H9 (cell line): Measurements from ENCODE around the gene OSBPL8. TPM values are rescaled to one million over a fixed set of nuclear protein-coding genes. Genes with fewer than 3 reads are reported as not detected.

Source experiments
- DNase-seq: peaks from one replicate; pipeline ENCODE4 v3.0.0-alpha.2; 2017
- H2AFZ ChIP-seq: one replicate; pipeline ENCODE4 v1.6.1; 2013; ENCODE audit warnings: mild to moderate bottlenecking, low read length, control low read depth, moderate library complexity
- H2AK5ac ChIP-seq: 2 replicates; pipeline ENCODE4 v1.6.1; 2013; ENCODE audit warnings: low read length, control low read depth, mixed read lengths; ENCODE audit not compliant: insufficient read length
- H2BK120ac ChIP-seq: one replicate; pipeline ENCODE4 v1.6.1; 2013; ENCODE audit warnings: low read depth, mild to moderate bottlenecking, low read length, control low read depth, inconsistent platforms; ENCODE audit not compliant: poor library complexity, severe bottlenecking
- H2BK12ac ChIP-seq: 2 replicates; pipeline ENCODE4 v1.6.1; 2013; ENCODE audit warnings: low read length, control low read depth, mixed read lengths, low read depth; ENCODE audit not compliant: insufficient read length
- H2BK15ac ChIP-seq: 2 replicates; pipeline ENCODE4 v1.6.1; 2013; ENCODE audit warnings: low read depth, low read length, control low read depth
- H2BK20ac ChIP-seq: one replicate; pipeline ENCODE4 v1.6.1; 2013; ENCODE audit warnings: low read depth, mild to moderate bottlenecking, low read length, control low read depth, inconsistent platforms; ENCODE audit not compliant: poor library complexity, severe bottlenecking
- H2BK5ac ChIP-seq: 2 replicates; pipeline ENCODE4 v1.6.1; 2013; ENCODE audit warnings: low read length, control low read depth, mixed read lengths; ENCODE audit not compliant: insufficient read length
- H3K14ac ChIP-seq: 2 replicates; pipeline ENCODE4 v1.6.1; 2013; ENCODE audit warnings: low read length, control low read depth; ENCODE audit not compliant: insufficient read depth
- H3K18ac ChIP-seq: 2 replicates; pipeline ENCODE4 v1.6.1; 2013; ENCODE audit warnings: low read depth, mild to moderate bottlenecking, mixed read lengths, low read length, control low read depth; ENCODE audit not compliant: insufficient read length
- H3K23ac ChIP-seq: 2 replicates; pipeline ENCODE4 v1.6.1; 2013; ENCODE audit warnings: low read length, control low read depth, mixed read lengths, low read depth; ENCODE audit not compliant: insufficient read length
- H3K23me2 ChIP-seq: 2 replicates; pipeline ENCODE4 v1.6.1; 2013; ENCODE audit warnings: low read depth, mild to moderate bottlenecking, mixed read lengths, low read length, control low read depth; ENCODE audit not compliant: insufficient read length, poor library complexity, severe bottlenecking
- H3K27ac ChIP-seq: 2 replicates; pipeline ENCODE4 v1.5.1; 2013; ENCODE audit warnings: low read length, control low read depth, mixed read lengths, low read depth; ENCODE audit not compliant: insufficient read length
- H3K27me3 ChIP-seq: 2 replicates; pipeline ENCODE4 v1.6.1; 2013; ENCODE audit warnings: low read length, control low read depth, inconsistent platforms; ENCODE audit not compliant: insufficient read depth
- H3K4ac ChIP-seq: 2 replicates; pipeline ENCODE4 v1.6.1; 2013; ENCODE audit warnings: low read depth, mild to moderate bottlenecking, control low read depth, inconsistent platforms, low read length, moderate library complexity
- H3K4me1 ChIP-seq: 2 replicates; pipeline ENCODE4 v1.6.1; 2013; ENCODE audit warnings: low read length, control low read depth, inconsistent platforms; ENCODE audit not compliant: insufficient read depth
- H3K4me2 ChIP-seq: 2 replicates; pipeline ENCODE4 v1.6.1; 2013; ENCODE audit warnings: low read length, control low read depth, mixed read lengths; ENCODE audit not compliant: insufficient read length, insufficient read depth
- H3K56ac ChIP-seq: 2 replicates; pipeline ENCODE4 v1.6.1; 2013; ENCODE audit warnings: low read depth, mild to moderate bottlenecking, mixed read lengths, low read length, control low read depth; ENCODE audit not compliant: insufficient read length
- H3K79me1 ChIP-seq: 2 replicates; pipeline ENCODE4 v1.6.1; 2013; ENCODE audit warnings: low read depth, mild to moderate bottlenecking, moderate library complexity, low read length, control low read depth, inconsistent platforms; ENCODE audit not compliant: insufficient read depth, poor library complexity, severe bottlenecking
- H3K79me2 ChIP-seq: 2 replicates; pipeline ENCODE4 v1.6.1; 2013; ENCODE audit warnings: low read length, control low read depth, inconsistent platforms; ENCODE audit not compliant: insufficient read depth
- H3K9ac ChIP-seq: 2 replicates; pipeline ENCODE4 v1.6.1; 2013; ENCODE audit warnings: low read length, control low read depth, mixed read lengths; ENCODE audit not compliant: insufficient read length; ENCODE audit errors: extremely low read depth
- H3K9me3 ChIP-seq: one replicate; pipeline ENCODE4 v1.6.1; 2013; ENCODE audit warnings: low read depth, low read length, inconsistent platforms; ENCODE audit not compliant: control insufficient read depth
- H3T11ph ChIP-seq: one replicate; pipeline ENCODE4 v1.6.1; 2013; ENCODE audit warnings: mild to moderate bottlenecking, low read length, control low read depth, inconsistent platforms
- H4K20me1 ChIP-seq: one replicate; pipeline ENCODE4 v1.6.1; 2013; ENCODE audit not compliant: control insufficient read depth, insufficient read length, insufficient read depth
- H4K5ac ChIP-seq: 2 replicates; pipeline ENCODE4 v1.6.1; 2013; ENCODE audit warnings: low read depth, mild to moderate bottlenecking, mixed read lengths, low read length, control low read depth; ENCODE audit not compliant: insufficient read length
- H4K8ac ChIP-seq: replicated peaks from 2 replicates; pipeline ENCODE4 v1.6.1; 2013; ENCODE audit warnings: low read length, control low read depth, mixed read lengths, low read depth; ENCODE audit not compliant: insufficient read length
- H4K91ac ChIP-seq: 2 replicates; pipeline ENCODE4 v1.6.1; 2013; ENCODE audit warnings: low read depth, mild to moderate bottlenecking, moderate library complexity, mixed read lengths, low read length, control low read depth; ENCODE audit not compliant: insufficient read length
- H3K27ac Mint-ChIP-seq, 3 experiments: 2 replicates in 2 of 3; 3 replicates in 1 of 3; pipeline ENCODE4 v1.8.0; 2020 to 2021; ENCODE audit warnings: mixed read lengths in 3 of 3, mild to moderate bottlenecking in 1 of 3, moderate library complexity in 1 of 3
- H3K27me3 Mint-ChIP-seq: 2 replicates; pipeline ENCODE4 v1.8.0; 2021; ENCODE audit warnings: low read depth, mild to moderate bottlenecking, moderate library complexity, mixed read lengths
- H3K36me3 Mint-ChIP-seq, 3 experiments: 2 replicates in 2 of 3; 3 replicates in 1 of 3; pipeline ENCODE4 v1.8.0; 2020 to 2021; ENCODE audit warnings: low read depth in 3 of 3, mixed read lengths in 3 of 3; ENCODE audit not compliant: insufficient read depth in 1 of 3
- H3K4me1 Mint-ChIP-seq, 2 experiments: 2 replicates each; pipeline ENCODE4 v1.8.0; 2020; ENCODE audit warnings: mixed read lengths in 2 of 2
- H3K4me3 Mint-ChIP-seq, 2 experiments: 2 replicates in 1 of 2; 3 replicates in 1 of 2; pipeline ENCODE4 v1.8.0; 2020 to 2021; ENCODE audit warnings: mild to moderate bottlenecking in 2 of 2, mixed read lengths in 2 of 2, moderate library complexity in 1 of 2
- H3K9me3 Mint-ChIP-seq, 2 experiments: 2 replicates in 1 of 2; 3 replicates in 1 of 2; pipeline ENCODE4 v1.8.0; 2020; ENCODE audit warnings: mild to moderate bottlenecking in 2 of 2, mixed read lengths in 2 of 2, moderate library complexity in 1 of 2
- WGBS: extraction: QIAGEN DNeasy Blood & Tissue Kit; methylation state at CpG from one replicate; pipeline ENCODE4 v1.1.7; 2013; ENCODE audit warnings: missing lambda C conversion rate, low lambda C conversion rate, mixed read lengths; ENCODE audit not compliant: insufficient read length; ENCODE audit errors: extremely low coverage; 5-methylcytosine and 5-hydroxymethylcytosine counted together
- total RNA-seq: library from RNA; stranded (reverse); gene quantifications from 2 replicates; pipeline ENCODE4 v1.2.1, GENCODE V29; 2021
- TF ChIP-seq, protein P1 (sequence below): fragments of 200-600 bp; sonication (generic); conservative IDR thresholded peaks from 3 replicates; pipeline ENCODE4 v1.8.0; 2021; ENCODE audit warnings: antibody characterized with exemption, mild to moderate bottlenecking

OSBPL8 gene
- total RNA-seq, 1 experiment from 2014 or later = 61.2 TPM

DNA sequence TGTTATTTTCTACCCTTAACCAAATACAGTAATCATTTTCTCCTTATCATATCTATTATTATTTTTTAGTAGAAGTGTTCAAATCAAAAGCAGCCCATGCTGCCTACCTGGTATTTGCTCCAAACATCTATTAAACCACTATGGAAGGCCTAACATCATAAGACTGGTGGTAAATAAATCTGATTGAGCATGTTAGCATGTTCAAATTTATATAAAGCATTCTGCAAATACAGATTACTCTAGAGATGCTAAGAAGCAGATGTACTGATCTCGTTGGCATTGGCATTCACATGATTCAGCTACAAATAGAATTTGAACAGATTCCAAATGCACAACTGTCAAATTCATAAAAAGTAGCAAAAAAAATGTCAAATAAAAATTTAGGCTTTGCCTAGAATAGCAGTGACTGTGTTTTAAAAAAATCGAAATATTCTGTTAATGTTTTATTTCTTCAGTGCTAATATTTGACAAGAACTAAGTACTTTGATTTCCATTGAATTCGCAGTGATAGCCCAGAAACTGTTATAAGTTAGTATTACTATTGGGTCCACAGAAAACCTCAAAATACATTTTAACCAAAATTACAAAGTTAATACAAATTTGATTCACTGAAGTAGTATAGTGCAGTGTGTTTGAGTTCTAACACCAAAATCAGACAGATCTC lies 9.4 kb upstream of the OSBPL8 start:
- H3T11ph ChIP-seq = no peak overlapping the region
- H3K4me1 ChIP-seq = no peaks in the 10 kb centered on the region
- H2AFZ ChIP-seq = no peak overlapping the region
- WGBS = no CpG with 5 or more reads among the region's 3 CpGs
- H3K4ac ChIP-seq = no peak overlapping the region
- no peak overlapping the region for H3K9ac ChIP-seq
- H2BK15ac ChIP-seq = no peak overlapping the region
- H4K8ac ChIP-seq = no peak overlapping the region
- no peak overlapping the region for H3K4me2 ChIP-seq
- H2BK5ac ChIP-seq = no peak overlapping the region
- DNase-seq = no peak
- Mint-ChIP-seq H3K9me3 (peaks cover 16 to 17% of the 10 kb centered on the region in 2 experiments), H3K27me3 (no peaks in the 10 kb centered on the region), H3K36me3 (peaks cover 7 to 15% (median 10%) of the 10 kb centered on the region in 3 experiments), H3K4me1 (no peaks in the 10 kb centered on the region), H3K4me3 (no peak overlapping the region), H3K27ac (no peak overlapping the region)
- H3K79me1 ChIP-seq = no peaks in the 10 kb centered on the region
- H4K5ac ChIP-seq = no peak overlapping the region
- H3K23ac ChIP-seq = no peak overlapping the region
- H4K20me1 ChIP-seq = no peaks in the 10 kb centered on the region
- no peak overlapping the region for H4K91ac ChIP-seq
- no peak overlapping the region for H3K56ac ChIP-seq
- no peak overlapping the region for H2BK12ac ChIP-seq
- H3K23me2 ChIP-seq = no peaks in the 10 kb centered on the region
- no peak overlapping the region for H3K14ac ChIP-seq
- no peaks in the 10 kb centered on the region for H3K27me3 ChIP-seq
- H3K18ac ChIP-seq = no peak overlapping the region
- TF ChIP-seq, protein P1, sequence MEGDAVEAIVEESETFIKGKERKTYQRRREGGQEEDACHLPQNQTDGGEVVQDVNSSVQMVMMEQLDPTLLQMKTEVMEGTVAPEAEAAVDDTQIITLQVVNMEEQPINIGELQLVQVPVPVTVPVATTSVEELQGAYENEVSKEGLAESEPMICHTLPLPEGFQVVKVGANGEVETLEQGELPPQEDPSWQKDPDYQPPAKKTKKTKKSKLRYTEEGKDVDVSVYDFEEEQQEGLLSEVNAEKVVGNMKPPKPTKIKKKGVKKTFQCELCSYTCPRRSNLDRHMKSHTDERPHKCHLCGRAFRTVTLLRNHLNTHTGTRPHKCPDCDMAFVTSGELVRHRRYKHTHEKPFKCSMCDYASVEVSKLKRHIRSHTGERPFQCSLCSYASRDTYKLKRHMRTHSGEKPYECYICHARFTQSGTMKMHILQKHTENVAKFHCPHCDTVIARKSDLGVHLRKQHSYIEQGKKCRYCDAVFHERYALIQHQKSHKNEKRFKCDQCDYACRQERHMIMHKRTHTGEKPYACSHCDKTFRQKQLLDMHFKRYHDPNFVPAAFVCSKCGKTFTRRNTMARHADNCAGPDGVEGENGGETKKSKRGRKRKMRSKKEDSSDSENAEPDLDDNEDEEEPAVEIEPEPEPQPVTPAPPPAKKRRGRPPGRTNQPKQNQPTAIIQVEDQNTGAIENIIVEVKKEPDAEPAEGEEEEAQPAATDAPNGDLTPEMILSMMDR = no peak
- H2AK5ac ChIP-seq = no peak overlapping the region
- no peak overlapping the region for H3K27ac ChIP-seq
- peaks cover 9% of the 10 kb centered on the region for H3K9me3 ChIP-seq
- no peak overlapping the region for H2BK20ac ChIP-seq
- no peak overlapping the region for H2BK120ac ChIP-seq
- H3K79me2 ChIP-seq = no peaks in the 10 kb centered on the region
